ENCODE measurements around the gene TRERF1.

Gene TRERF1

DNA sequence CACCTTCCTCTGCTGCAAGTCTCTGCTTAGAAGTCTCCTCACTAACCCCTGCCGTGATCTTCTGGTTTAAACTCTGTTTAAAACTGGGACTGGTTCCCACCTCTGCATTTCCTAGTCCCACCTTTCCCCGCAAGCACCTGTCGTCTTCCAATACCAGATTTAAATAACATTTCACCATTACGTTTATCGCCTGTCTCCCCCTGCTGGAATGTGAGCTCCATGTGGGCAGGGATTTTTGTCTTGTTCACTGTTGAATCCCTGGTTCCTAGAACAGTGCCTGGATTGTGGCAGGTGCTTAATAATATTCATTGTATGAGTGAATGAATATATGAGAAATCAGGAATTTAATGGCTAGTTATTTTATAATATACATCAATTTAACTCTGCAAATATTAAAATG is 275.9 kb downstream of the TRERF1 start:
- DNase-seq = no peak

Data from CD4-positive, alpha-beta T cell treated with Interleukin-6 for 4 hours (primary cell).